Keratinocyte (primary cell): Measurements from ENCODE around the gene PTPRT. TPM values are rescaled to one million over a fixed set of nuclear protein-coding genes. Genes with fewer than 3 reads are reported as not detected.

Experiments used
- DNase-seq: peaks from one replicate; pipeline ENCODE4 v3.0.0-alpha.2; 2011; ENCODE audit warnings: low read depth, missing footprints, low spot score
- FAIRE-seq: peaks from 2 replicates; lab custom pipeline; 2011; peaks lifted over from hg19 to GRCh38; lab: Jason Lieb, UNC
- H2AFZ ChIP-seq: 2 replicates; pipeline ENCODE4 v1.6.0; 2012; ENCODE audit warnings: low read length, control low read depth, inconsistent platforms; ENCODE audit not compliant: control insufficient read depth
- H3K27ac ChIP-seq: 2 replicates; pipeline ENCODE4 v1.5.1; 2011; ENCODE audit warnings: low read length; ENCODE audit not compliant: control insufficient read depth, insufficient read depth
- H3K27me3 ChIP-seq: 3 replicates; pipeline ENCODE4 v1.6.0; 2011; ENCODE audit warnings: low read length; ENCODE audit not compliant: control insufficient read depth, insufficient read depth; ENCODE audit errors: extremely low read depth
- H3K36me3 ChIP-seq, 2 experiments: 2 replicates in 1 of 2; 3 replicates in 1 of 2; pipeline ENCODE4 v1.5.1; 2011; ENCODE audit warnings: low read length in 2 of 2, mild to moderate bottlenecking in 1 of 2; ENCODE audit not compliant: control insufficient read depth in 2 of 2, insufficient read depth in 2 of 2; ENCODE audit errors: extremely low read depth in 1 of 2
- H3K4me1 ChIP-seq: 3 replicates; pipeline ENCODE4 v1.5.1; 2011; ENCODE audit warnings: low read length; ENCODE audit not compliant: control insufficient read depth, insufficient read depth; ENCODE audit errors: extremely low read depth
- H3K4me2 ChIP-seq: 3 replicates; pipeline ENCODE4 v1.6.0; 2011; ENCODE audit warnings: low read depth, low read length; ENCODE audit not compliant: control insufficient read depth, insufficient read depth; ENCODE audit errors: extremely low read depth
- H3K4me3 ChIP-seq, 3 experiments: fragments of 200-600 bp in 1 of 3; sonication (generic) in 1 of 3; 2 replicates in 2 of 3; 3 replicates in 1 of 3; pipeline ENCODE4 v1.5.1; 2011 to 2016; ENCODE audit warnings: low read length in 3 of 3, mild to moderate bottlenecking in 3 of 3, control low read depth in 2 of 3, inconsistent platforms in 1 of 3, low read depth in 1 of 3, mixed read lengths in 1 of 3, mixed run types in 1 of 3, moderate library complexity in 1 of 3; ENCODE audit not compliant: control insufficient read depth in 2 of 3, insufficient read depth in 2 of 3; ENCODE audit errors: extremely low read depth in 1 of 3
- H3K79me2 ChIP-seq: 2 replicates; pipeline ENCODE4 v1.6.0; 2012; ENCODE audit warnings: low read length; ENCODE audit not compliant: control insufficient read depth, insufficient read depth
- H3K9ac ChIP-seq: 3 replicates; pipeline ENCODE4 v1.6.0; 2011; ENCODE audit warnings: low read length; ENCODE audit not compliant: control insufficient read depth, insufficient read depth; ENCODE audit errors: extremely low read depth
- H3K9me1 ChIP-seq: 3 replicates; pipeline ENCODE4 v1.6.0; 2011; ENCODE audit warnings: low read length; ENCODE audit not compliant: control insufficient read depth, insufficient read depth; ENCODE audit errors: extremely low read depth
- H3K9me3 ChIP-seq: 2 replicates; pipeline ENCODE4 v1.5.1; 2012; ENCODE audit warnings: low read depth, low read length; ENCODE audit not compliant: control insufficient read depth
- H4K20me1 ChIP-seq: 3 replicates; pipeline ENCODE4 v1.6.0; 2011; ENCODE audit warnings: low read length; ENCODE audit not compliant: control insufficient read depth, insufficient read depth; ENCODE audit errors: extremely low read depth
- CTCF ChIP-seq, 3 experiments: IDR thresholded peaks in 1 of 3; conservative IDR thresholded peaks in 1 of 3; optimal IDR thresholded peaks in 1 of 3; 2 replicates in 2 of 3; 3 replicates in 1 of 3; pipeline versions ENCODE3 to v1.5.1; 2011; ENCODE audit warnings: low read length in 3 of 3, mild to moderate bottlenecking in 3 of 3, moderate library complexity in 2 of 3, control low read depth in 1 of 3, inconsistent platforms in 1 of 3; ENCODE audit not compliant: insufficient read depth in 2 of 3; ENCODE audit errors: extremely low read depth in 1 of 3
- EZH2 ChIP-seq: IDR thresholded peaks from one replicate; pipeline ENCODE4 v1.6.1; 2012; ENCODE audit warnings: inconsistent platforms, mild to moderate bottlenecking, low read length, moderate library complexity
- dilution Hi-C: fragments of 300-500 bp; cut with MboI; formaldehyde crosslinking; loops from one replicate; pipeline ENCODE4 v1.7.0; 2020; ENCODE audit warnings: low sequenced_read_pairs; ENCODE audit not compliant: extremely low pct_ligation_motif_present
- polyA plus RNA-seq, 5 experiments: library from polyadenylated mRNA; depleted of rRNA in 3 of 5; stranded (reverse) in 3 of 5; stranded (forward) in 1 of 5; unstranded in 1 of 5; fragments of >200 nt; gene quantifications; 1 replicate in 1 of 5; 2 replicates in 3 of 5; 3 replicates in 1 of 5; pipeline versions ENCODE4 v1.2.1 to v1.2.3, GENCODE V29; 2011 to 2012; ENCODE audit warnings: missing spikeins in 2 of 5, low read depth in 1 of 5, low replicate concordance in 1 of 5

PTPRT gene
- polyA plus RNA-seq, 1 donor (not counting 4 experiments of a cell fraction or from before 2014, with no cell fraction given) = not detected

- Histone ChIP-seq H3K36me3 (no peaks in the 10 kb centered on the region), H4K20me1 (no peaks in the 10 kb centered on the region), H3K27me3 (no peaks in the 10 kb centered on the region), H3K9me3 (no peaks in the 10 kb centered on the region), H3K4me3 (no peak overlapping the region), H3K9ac (no peak overlapping the region), H3K9me1 (no peaks in the 10 kb centered on the region), H3K4me1 (no peaks in the 10 kb centered on the region), H3K79me2 (no peaks in the 10 kb centered on the region), H3K27ac (no peak overlapping the region), H3K4me2 (no peak overlapping the region), H2AFZ (no peak overlapping the region)
- FAIRE-seq = no peak
- no peak for TF ChIP-seq CTCF (optimal IDR thresholded peaks at IDR 0.05 in 1 of 3, IDR thresholded peaks at IDR 0.05 in 1 of 3, conservative IDR thresholded peaks at IDR 0.05 in 1 of 3; ENCODE audit: extremely low read depth in 1 of 3, insufficient read depth in 2 of 3, low read length in 3 of 3)
- TF ChIP-seq EZH2 = no peak
- DNase-seq = no peak
- dilution Hi-C loops = no loop called here
Observed at GRCh38 chr20:42181064-42181463, 1008.6 kb downstream of the PTPRT start.

DNA sequence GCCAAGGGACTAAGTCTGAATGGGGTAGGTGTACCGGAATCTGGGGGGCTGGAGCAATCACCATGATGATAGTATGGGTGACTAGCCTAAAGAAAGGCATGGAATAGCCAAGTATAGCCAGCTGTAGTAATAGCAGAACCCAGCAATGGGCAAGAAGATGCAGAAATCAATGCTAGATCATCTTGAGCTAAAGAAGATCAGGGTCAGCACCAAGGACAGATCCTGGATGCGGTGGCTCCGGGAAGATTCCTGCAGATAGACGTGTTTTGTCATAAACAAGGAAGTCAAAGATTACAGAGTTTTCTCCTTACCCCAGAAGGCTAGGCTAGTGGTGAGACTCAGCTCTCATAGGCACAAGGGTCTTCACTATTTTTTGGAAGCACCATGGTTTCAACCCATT lies 1009.9 kb downstream of the PTPRT start:
- Histone ChIP-seq H3K27ac (no peak overlapping the region), H3K27me3 (no peaks in the 10 kb centered on the region), H3K4me1 (no peaks in the 10 kb centered on the region), H3K36me3 (no peaks in the 10 kb centered on the region), H3K79me2 (no peaks in the 10 kb centered on the region), H3K9me1 (no peaks in the 10 kb centered on the region), H3K9ac (no peak overlapping the region), H4K20me1 (no peaks in the 10 kb centered on the region), H3K9me3 (no peaks in the 10 kb centered on the region), H3K4me3 (no peak overlapping the region), H3K4me2 (no peak overlapping the region), H2AFZ (no peak overlapping the region)
- dilution Hi-C loops = no loop called here
- TF ChIP-seq CTCF (optimal IDR thresholded peaks at IDR 0.05 in 1 of 3, IDR thresholded peaks at IDR 0.05 in 1 of 3, conservative IDR thresholded peaks at IDR 0.05 in 1 of 3; ENCODE audit: extremely low read depth in 1 of 3, insufficient read depth in 2 of 3, low read length in 3 of 3) = no peak
- TF ChIP-seq EZH2 = no peak
- no peak for DNase-seq
- FAIRE-seq = no peak
